ENCODE data around the gene IZUMO1. TPM values are rescaled to one million over a fixed set of nuclear protein-coding genes. Genes with fewer than 3 reads are reported as not detected.
A peak's percentile ranks its signal among the peaks of the same experiment; 100 is the strongest.
"Not testable (repeated sequence)": the region's sequence is repeated elsewhere in the genome, so short reads cannot be mapped to it uniquely, and the experiment has no call there.

The IZUMO1 gene
- total RNA-seq, 1 donor from 2014 or later, result 3.8 TPM

DNA sequence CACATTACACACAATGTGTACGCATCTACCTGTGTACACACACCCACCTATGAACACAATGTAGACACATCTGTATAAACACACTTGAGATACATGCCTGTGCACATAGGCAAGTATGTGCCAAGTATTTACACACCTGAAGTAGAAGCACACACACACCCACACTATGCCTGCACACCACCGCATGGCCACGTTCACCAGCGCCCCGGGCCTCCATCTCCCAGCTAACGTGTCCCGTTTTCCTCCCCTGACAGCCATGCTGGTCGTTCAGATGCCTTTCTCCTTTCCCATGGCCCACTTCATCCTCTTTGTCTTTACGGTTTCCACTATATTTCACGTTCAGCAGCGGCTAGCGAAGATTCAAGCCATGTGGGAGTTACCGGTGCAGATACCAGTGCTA is 44.0 kb downstream of the IZUMO1 start:
- Histone ChIP-seq H3K4me1 (peaks cover 4% of the 10 kb centered on the region), H3K9me3 (no peaks in the 10 kb centered on the region), H3K36me3 (no peaks in the 10 kb centered on the region), H3K27ac (no peak overlapping the region), H3K4me3 (no peak overlapping the region), H3K27me3 (no peaks in the 10 kb centered on the region)
- DNase-seq (no peak), ATAC-seq (no peak)
- TF ChIP-seq, protein P1, sequence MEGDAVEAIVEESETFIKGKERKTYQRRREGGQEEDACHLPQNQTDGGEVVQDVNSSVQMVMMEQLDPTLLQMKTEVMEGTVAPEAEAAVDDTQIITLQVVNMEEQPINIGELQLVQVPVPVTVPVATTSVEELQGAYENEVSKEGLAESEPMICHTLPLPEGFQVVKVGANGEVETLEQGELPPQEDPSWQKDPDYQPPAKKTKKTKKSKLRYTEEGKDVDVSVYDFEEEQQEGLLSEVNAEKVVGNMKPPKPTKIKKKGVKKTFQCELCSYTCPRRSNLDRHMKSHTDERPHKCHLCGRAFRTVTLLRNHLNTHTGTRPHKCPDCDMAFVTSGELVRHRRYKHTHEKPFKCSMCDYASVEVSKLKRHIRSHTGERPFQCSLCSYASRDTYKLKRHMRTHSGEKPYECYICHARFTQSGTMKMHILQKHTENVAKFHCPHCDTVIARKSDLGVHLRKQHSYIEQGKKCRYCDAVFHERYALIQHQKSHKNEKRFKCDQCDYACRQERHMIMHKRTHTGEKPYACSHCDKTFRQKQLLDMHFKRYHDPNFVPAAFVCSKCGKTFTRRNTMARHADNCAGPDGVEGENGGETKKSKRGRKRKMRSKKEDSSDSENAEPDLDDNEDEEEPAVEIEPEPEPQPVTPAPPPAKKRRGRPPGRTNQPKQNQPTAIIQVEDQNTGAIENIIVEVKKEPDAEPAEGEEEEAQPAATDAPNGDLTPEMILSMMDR (IDR thresholded peaks at IDR 0.05), result no peak
- intact Hi-C loops (cut with DNase I), result no loop called here

DNA sequence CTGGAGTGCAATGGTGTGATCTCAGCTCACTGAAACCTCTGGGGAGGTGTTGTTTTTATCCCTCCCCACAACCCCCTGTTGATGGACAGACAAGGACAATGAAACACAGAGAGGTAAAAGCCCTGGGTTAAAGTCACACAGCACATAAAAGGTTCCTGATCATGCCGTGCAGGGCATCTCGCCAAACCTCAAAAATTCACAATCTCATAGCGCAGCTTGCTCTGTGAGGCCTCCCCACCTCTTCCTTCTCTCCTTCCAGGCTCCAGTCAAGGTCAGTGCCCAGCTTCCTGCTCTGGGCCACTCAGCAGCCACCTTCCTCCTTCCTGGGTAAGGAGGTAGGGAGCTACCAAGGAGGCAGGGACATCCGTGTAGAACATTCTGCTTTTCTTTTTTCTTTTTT is 48.7 kb downstream of the IZUMO1 start:
- Histone ChIP-seq H3K27ac (peak overlapping the region; percentile 24), H3K4me3 (no peak overlapping the region), H3K9me3 (no peaks in the 10 kb centered on the region), H3K4me1 (peaks cover 11% of the 10 kb centered on the region), H3K27me3 (no peaks in the 10 kb centered on the region), H3K36me3 (no peaks in the 10 kb centered on the region)
- DNase-seq (no peak), ATAC-seq (peak; percentile 70)
- intact Hi-C loops (cut with DNase I), result no loop called here
- TF ChIP-seq, protein P1 (IDR thresholded peaks at IDR 0.05), result no peak

DNA sequence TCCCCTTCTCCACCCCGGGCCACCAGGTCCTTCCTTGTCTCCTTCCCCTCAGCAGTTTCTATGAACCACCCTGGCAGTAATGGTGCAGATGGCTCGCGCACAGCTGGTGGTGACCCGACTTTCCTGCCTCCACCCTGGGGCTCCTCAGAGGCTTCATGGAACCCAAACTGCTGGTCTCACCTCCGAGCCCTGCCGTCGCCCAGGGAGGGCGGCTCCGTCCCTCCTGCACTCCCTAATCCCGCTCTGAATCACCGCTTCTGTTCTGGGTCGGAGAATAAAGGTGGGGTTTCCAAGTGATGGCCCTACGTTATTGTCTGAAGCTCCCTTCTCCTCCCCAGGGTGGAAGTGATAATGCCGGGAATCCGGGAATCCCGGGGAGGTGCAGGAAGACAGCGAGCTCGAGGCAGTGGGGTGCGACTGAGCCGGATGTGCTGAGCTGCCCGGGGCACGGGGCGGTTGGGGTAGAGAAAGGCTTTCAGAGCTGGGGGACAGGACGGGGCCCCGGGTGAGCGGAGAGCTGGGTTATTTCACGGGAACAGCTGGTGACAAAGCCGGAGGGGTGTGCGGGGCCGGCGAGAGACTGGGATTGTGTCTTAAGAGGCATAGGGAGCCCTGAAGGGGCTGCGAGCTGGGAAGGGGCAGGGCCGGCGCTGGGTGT is 50.2 kb downstream of the IZUMO1 start:
- H3K4me3 ChIP-seq, result peak overlapping the region; percentile 35
- DNase-seq (no peak), ATAC-seq (peak; percentile 42)
- no peaks in the 10 kb centered on the region for H3K36me3 ChIP-seq
- H3K27me3 ChIP-seq, result no peaks in the 10 kb centered on the region
- TF ChIP-seq, protein P1 (IDR thresholded peaks at IDR 0.05), result no peak
- intact Hi-C loops (cut with DNase I), result no loop called here
- H3K27ac ChIP-seq, result peak overlapping the region; percentile 24
- peaks cover 11% of the 10 kb centered on the region for H3K4me1 ChIP-seq
- H3K9me3 ChIP-seq, result no peaks in the 10 kb centered on the region

DNA sequence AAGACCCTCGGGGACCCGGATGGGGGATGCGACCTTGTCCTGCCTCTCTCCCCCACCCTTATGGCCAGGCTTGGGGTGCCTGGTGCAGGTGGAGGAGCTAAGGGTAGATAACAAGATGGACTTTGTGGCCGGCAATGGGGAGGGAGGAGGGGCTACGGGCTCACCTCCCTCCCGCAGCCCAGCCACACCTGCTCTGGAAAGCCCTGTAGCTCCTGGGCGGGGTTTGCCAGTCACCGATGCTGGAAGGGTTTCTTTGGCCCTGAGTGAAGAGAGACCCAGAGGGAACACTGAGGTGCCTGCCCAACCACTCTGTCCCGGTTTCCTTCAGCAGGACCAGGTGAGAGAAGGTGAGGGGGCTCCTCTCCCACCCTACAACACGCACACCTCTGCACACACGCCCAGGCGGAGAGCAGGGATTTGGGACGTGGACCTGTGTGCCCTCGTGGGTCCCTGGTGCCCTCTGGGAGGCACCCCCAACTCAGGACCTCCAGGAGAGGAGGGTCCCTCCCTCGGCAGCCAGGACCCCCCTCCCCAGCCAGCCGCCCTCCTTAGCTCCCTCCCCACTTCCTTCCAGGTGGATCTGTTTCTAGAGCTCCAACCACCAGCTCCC is 50.9 kb downstream of the IZUMO1 start, which contains the start of gene FUT2:
Gene FUT2 (plus strand): TSS at position 229 of the 610 bp plus-strand sequence. CDS start 6,986 bp downstream, outside the sequence.
- TF ChIP-seq, protein P1 (IDR thresholded peaks at IDR 0.05), result no peak
- intact Hi-C loops (cut with DNase I), result no loop called here
- Histone ChIP-seq H3K27me3 (no peaks in the 10 kb centered on the region), H3K36me3 (no peaks in the 10 kb centered on the region), H3K4me1 (peaks cover 11% of the 10 kb centered on the region), H3K4me3 (peak within 1 kb of the TSS; percentile 35), H3K9me3 (no peaks in the 10 kb centered on the region), H3K27ac (peak within 1 kb of the TSS; percentile 24)
- ATAC-seq, result peak; percentile 72
- no peak for DNase-seq

DNA sequence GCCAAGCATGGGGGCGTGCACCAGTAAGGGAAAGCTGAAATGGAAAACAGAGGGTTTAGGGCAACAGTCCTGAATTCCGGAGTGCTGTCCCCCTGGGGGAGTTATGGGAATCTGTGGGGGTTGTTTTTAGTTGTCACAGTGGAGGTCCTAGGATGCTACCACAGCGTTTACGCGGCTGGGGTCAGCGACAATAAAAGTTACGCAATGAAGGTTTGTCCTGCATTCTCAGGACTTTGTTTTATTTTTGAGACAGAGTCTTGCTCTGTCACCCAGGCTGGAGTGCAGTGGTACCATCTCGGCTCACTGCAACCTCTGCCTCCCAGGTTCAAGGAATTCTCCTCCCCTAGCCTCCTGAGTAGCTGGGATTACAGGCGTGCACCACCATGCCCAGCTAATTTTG is 53.1 kb downstream of the IZUMO1 start:
- H3K27ac ChIP-seq; ATAC-seq; H3K4me3 ChIP-seq; intact Hi-C loops (cut with DNase I); H3K27me3 ChIP-seq; H3K36me3 ChIP-seq; H3K9me3 ChIP-seq; DNase-seq: not testable (repeated sequence)
- H3K4me1 ChIP-seq, result peaks cover 11% of the 10 kb centered on the region

Other genes starting within 250 kb of the IZUMO1 start
- gene LMTK3, start 235.1 kb downstream of the IZUMO1 start, total RNA-seq, result 7.1 TPM
- gene SULT2B1, start 194.7 kb downstream of the IZUMO1 start, total RNA-seq, result 20.4 TPM
- gene SPACA4, start 140.2 kb downstream of the IZUMO1 start, total RNA-seq, result 0.98 TPM
- gene FAM83E, start 131.8 kb downstream of the IZUMO1 start, total RNA-seq, result 31.1 TPM
- 1,025 TPM for gene RPL18, start 127.7 kb downstream of the IZUMO1 start, total RNA-seq
- 23.3 TPM for gene SPHK2, start 127.4 kb downstream of the IZUMO1 start, total RNA-seq
- 17.7 TPM for gene DBP, start 109.5 kb downstream of the IZUMO1 start, total RNA-seq
- gene CA11, start 100.7 kb downstream of the IZUMO1 start, total RNA-seq, result 9.5 TPM
- 1.2 TPM for gene NTN5, start 73.9 kb downstream of the IZUMO1 start, total RNA-seq
- gene FUT2, start 50.9 kb downstream of the IZUMO1 start, total RNA-seq, result 0.81 TPM
- gene MAMSTR, start 27.2 kb downstream of the IZUMO1 start, total RNA-seq, result 1.2 TPM
- gene RASIP1, start 6.3 kb downstream of the IZUMO1 start, total RNA-seq, result 54.5 TPM
- gene FUT1, start 5.7 kb upstream of the IZUMO1 start, total RNA-seq, result 19.9 TPM
- gene FGF21, start 8.6 kb upstream of the IZUMO1 start, total RNA-seq, result not detected
- gene BCAT2, start 64.1 kb upstream of the IZUMO1 start, total RNA-seq, result 59.0 TPM
- 23.5 TPM for gene HSD17B14, start 89.6 kb upstream of the IZUMO1 start, total RNA-seq
- 16.0 TPM for gene PLEKHA4, start 121.7 kb upstream of the IZUMO1 start, total RNA-seq
- 80.9 TPM for gene PPP1R15A, start 125.5 kb upstream of the IZUMO1 start, total RNA-seq
- not detected for gene TULP2, start 151.8 kb upstream of the IZUMO1 start, total RNA-seq
- 287 TPM for gene NUCB1, start 153.4 kb upstream of the IZUMO1 start, total RNA-seq
- gene DHDH, start 186.8 kb upstream of the IZUMO1 start, total RNA-seq, result 3.0 TPM
- 127 TPM for gene BAX, start 208.0 kb upstream of the IZUMO1 start, total RNA-seq
- 7,346 TPM for gene FTL, start 218.4 kb upstream of the IZUMO1 start, total RNA-seq
- gene GYS1, start 246.4 kb upstream of the IZUMO1 start, total RNA-seq, result 35.1 TPM
- 37.6 TPM for gene RUVBL2, start 247.0 kb upstream of the IZUMO1 start, total RNA-seq